ENCODE data around the gene PPARA. TPM values are rescaled to one million over a fixed set of nuclear protein-coding genes. Genes with fewer than 3 reads are reported as not detected.

PPARA gene
- polyA plus RNA-seq, 1 donor from 2014 or later: 0.43 TPM

DNA sequence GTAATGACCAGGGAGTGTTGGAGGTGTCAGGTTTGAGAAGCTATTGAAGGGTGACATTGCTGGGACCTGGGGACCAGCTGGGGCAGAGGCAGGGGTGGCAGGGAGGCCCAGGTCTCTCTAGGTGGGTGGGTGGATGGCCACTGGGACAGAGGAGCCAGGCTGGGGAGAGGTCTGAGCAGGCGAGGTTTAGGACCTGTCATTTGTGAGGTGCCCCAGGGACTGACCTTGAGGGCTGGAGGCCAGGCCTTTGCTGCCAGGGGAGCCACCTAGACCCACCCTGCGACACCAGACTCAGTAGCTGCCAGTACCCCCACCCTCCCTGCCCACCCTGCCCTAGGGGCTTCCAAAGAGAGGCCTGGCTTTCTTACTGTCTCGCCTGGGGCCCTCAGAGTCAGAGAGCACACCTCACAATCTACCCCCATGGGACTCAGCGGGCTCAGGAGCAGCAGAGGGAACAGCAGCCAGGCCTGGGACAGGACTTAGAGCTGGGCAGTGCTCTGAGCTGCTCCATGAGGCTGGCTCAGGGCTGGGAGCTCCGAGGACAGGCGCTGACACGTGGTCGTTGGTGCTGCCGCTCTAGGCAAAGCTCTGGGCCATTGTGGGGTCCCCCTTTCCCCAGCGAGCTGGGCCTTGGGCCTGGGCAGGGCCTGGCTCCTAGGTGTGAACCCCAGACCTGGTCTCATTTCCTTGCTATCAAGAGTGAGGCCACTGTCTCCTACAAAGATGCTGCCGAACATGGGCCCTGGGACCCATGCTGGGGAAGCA is 28.6 kb upstream of the PPARA start:
- no peak overlapping the region for H3K27ac ChIP-seq (ENCODE audit: low read length)
- no peak overlapping the region for H3K4me2 ChIP-seq (ENCODE audit: low read length)
- TF ChIP-seq SMC3 (conservative IDR thresholded peaks at IDR 0.05; ENCODE audit: poor library complexity): no peak
- TF ChIP-seq TAF1 (IDR thresholded peaks at IDR 0.05; ENCODE audit: low read depth): no peak
- TF ChIP-seq, protein P1, sequence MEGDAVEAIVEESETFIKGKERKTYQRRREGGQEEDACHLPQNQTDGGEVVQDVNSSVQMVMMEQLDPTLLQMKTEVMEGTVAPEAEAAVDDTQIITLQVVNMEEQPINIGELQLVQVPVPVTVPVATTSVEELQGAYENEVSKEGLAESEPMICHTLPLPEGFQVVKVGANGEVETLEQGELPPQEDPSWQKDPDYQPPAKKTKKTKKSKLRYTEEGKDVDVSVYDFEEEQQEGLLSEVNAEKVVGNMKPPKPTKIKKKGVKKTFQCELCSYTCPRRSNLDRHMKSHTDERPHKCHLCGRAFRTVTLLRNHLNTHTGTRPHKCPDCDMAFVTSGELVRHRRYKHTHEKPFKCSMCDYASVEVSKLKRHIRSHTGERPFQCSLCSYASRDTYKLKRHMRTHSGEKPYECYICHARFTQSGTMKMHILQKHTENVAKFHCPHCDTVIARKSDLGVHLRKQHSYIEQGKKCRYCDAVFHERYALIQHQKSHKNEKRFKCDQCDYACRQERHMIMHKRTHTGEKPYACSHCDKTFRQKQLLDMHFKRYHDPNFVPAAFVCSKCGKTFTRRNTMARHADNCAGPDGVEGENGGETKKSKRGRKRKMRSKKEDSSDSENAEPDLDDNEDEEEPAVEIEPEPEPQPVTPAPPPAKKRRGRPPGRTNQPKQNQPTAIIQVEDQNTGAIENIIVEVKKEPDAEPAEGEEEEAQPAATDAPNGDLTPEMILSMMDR (IDR thresholded peaks at IDR 0.05; ENCODE audit: poor library complexity, severe bottlenecking): no peak
- TF ChIP-seq MXI1 (conservative IDR thresholded peaks at IDR 0.05; ENCODE audit: poor library complexity, severe bottlenecking): no peak
- TF ChIP-seq, protein P2, sequence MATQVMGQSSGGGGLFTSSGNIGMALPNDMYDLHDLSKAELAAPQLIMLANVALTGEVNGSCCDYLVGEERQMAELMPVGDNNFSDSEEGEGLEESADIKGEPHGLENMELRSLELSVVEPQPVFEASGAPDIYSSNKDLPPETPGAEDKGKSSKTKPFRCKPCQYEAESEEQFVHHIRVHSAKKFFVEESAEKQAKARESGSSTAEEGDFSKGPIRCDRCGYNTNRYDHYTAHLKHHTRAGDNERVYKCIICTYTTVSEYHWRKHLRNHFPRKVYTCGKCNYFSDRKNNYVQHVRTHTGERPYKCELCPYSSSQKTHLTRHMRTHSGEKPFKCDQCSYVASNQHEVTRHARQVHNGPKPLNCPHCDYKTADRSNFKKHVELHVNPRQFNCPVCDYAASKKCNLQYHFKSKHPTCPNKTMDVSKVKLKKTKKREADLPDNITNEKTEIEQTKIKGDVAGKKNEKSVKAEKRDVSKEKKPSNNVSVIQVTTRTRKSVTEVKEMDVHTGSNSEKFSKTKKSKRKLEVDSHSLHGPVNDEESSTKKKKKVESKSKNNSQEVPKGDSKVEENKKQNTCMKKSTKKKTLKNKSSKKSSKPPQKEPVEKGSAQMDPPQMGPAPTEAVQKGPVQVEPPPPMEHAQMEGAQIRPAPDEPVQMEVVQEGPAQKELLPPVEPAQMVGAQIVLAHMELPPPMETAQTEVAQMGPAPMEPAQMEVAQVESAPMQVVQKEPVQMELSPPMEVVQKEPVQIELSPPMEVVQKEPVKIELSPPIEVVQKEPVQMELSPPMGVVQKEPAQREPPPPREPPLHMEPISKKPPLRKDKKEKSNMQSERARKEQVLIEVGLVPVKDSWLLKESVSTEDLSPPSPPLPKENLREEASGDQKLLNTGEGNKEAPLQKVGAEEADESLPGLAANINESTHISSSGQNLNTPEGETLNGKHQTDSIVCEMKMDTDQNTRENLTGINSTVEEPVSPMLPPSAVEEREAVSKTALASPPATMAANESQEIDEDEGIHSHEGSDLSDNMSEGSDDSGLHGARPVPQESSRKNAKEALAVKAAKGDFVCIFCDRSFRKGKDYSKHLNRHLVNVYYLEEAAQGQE (IDR thresholded peaks at IDR 0.05; ENCODE audit: borderline replicate concordance): no peak
- no peak for TF ChIP-seq RAD21 (conservative IDR thresholded peaks at IDR 0.05)
- no peak for TF ChIP-seq POLR2AphosphoS5 (IDR thresholded peaks at IDR 0.05)
- no peak for TF ChIP-seq EP300 (conservative IDR thresholded peaks at IDR 0.05; ENCODE audit: poor library complexity, severe bottlenecking)
- no peak for TF ChIP-seq EZH2 (IDR thresholded peaks at IDR 0.05; ENCODE audit: borderline replicate concordance, insufficient read depth, low read length, poor library complexity, severe bottlenecking)
- no peak overlapping the region for H2AFZ ChIP-seq (ENCODE audit: low read depth, low read length)
- H3K36me3 ChIP-seq (ENCODE audit: insufficient read depth, low read length): no peaks in the 10 kb centered on the region
- no peaks in the 10 kb centered on the region for H3F3A ChIP-seq (ENCODE audit: insufficient read depth, low read length, poor library complexity, severe bottlenecking)
- no peaks in the 10 kb centered on the region for H3K79me2 ChIP-seq (replicated peaks; ENCODE audit: insufficient read depth, low read length)
- no peak overlapping the region for H3K9ac ChIP-seq (ENCODE audit: low read length)
- H3K9me3 ChIP-seq (ENCODE audit: low read length): no peaks in the 10 kb centered on the region
- H3K9me2 ChIP-seq (ENCODE audit: insufficient read depth, low read length): no peaks in the 10 kb centered on the region
- no peak overlapping the region for H3K4me3 ChIP-seq (ENCODE audit: low read length)
- H3K27me3 ChIP-seq (ENCODE audit: insufficient read depth, low read depth, low read length): no peaks in the 10 kb centered on the region
- H4K20me1 ChIP-seq (ENCODE audit: insufficient read depth): no peaks in the 10 kb centered on the region

DNA sequence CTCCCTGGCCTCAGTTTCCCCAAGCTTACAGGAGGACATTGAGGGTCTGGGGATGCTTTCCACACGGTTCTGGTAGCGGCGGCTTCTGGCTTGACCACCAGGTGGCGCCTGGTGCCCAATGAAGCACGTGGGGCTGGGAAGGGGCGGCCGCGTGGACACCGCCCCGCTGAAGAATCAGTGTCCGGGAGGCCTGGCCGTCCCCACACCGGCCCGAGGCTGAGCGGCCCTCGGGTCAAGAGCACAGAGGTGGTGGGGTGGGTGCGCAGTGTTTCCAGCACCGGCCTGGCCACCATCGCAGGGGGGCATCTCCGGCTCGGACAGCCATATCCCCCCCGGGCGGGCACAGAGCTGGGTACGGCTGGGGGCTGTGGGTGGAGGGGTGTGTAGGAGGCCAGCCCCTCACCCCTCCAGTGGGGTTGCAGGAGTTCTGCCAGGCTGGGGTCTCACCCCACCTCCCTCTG is 27.8 kb upstream of the PPARA start:
- TF ChIP-seq, protein P1 (IDR thresholded peaks at IDR 0.05; ENCODE audit: poor library complexity, severe bottlenecking): peak; percentile 91
- TF ChIP-seq RAD21 (conservative IDR thresholded peaks at IDR 0.05) (peak; percentile 84), SMC3 (conservative IDR thresholded peaks at IDR 0.05; ENCODE audit: poor library complexity) (peak; percentile 97), POLR2AphosphoS5 (IDR thresholded peaks at IDR 0.05) (no peak), MXI1 (conservative IDR thresholded peaks at IDR 0.05; ENCODE audit: poor library complexity, severe bottlenecking) (peak; percentile 64), EP300 (conservative IDR thresholded peaks at IDR 0.05; ENCODE audit: poor library complexity, severe bottlenecking) (no peak), EZH2 (IDR thresholded peaks at IDR 0.05; ENCODE audit: borderline replicate concordance, insufficient read depth, low read length, poor library complexity, severe bottlenecking) (no peak), TAF1 (IDR thresholded peaks at IDR 0.05; ENCODE audit: low read depth) (no peak)
- TF ChIP-seq, protein P2 (IDR thresholded peaks at IDR 0.05; ENCODE audit: borderline replicate concordance): no peak
- no peak overlapping the region for H3K4me3 ChIP-seq (ENCODE audit: low read length)

More for the DNA sequence above, 27.8 kb upstream of the PPARA start:
- H3K9ac ChIP-seq (ENCODE audit: low read length): no peak overlapping the region
- H3K9me3 ChIP-seq (ENCODE audit: low read length): no peaks in the 10 kb centered on the region
- no peaks in the 10 kb centered on the region for H3K9me2 ChIP-seq (ENCODE audit: insufficient read depth, low read length)
- H3K4me2 ChIP-seq (ENCODE audit: low read length): no peak overlapping the region
- H3K27ac ChIP-seq (ENCODE audit: low read length): no peak overlapping the region
- no peaks in the 10 kb centered on the region for H3K79me2 ChIP-seq (replicated peaks; ENCODE audit: insufficient read depth, low read length)
- H3F3A ChIP-seq (ENCODE audit: insufficient read depth, low read length, poor library complexity, severe bottlenecking): no peaks in the 10 kb centered on the region
- no peak overlapping the region for H2AFZ ChIP-seq (ENCODE audit: low read depth, low read length)
- H3K27me3 ChIP-seq (ENCODE audit: insufficient read depth, low read depth, low read length): no peaks in the 10 kb centered on the region
- no peaks in the 10 kb centered on the region for H3K36me3 ChIP-seq (ENCODE audit: insufficient read depth, low read length)
- no peaks in the 10 kb centered on the region for H4K20me1 ChIP-seq (ENCODE audit: insufficient read depth)
